GM12878 (cell line): ENCODE measurements around the gene NDUFV3. TPM values are rescaled to one million over a fixed set of nuclear protein-coding genes. Genes with fewer than 3 reads are reported as not detected.

Source experiments
- BHLHE40 ChIP-seq, 2 experiments: fragments of 450-650 bp in 1 of 2; IDR thresholded peaks; 2 replicates each; pipeline ENCODE4 v1.6.1; 2011 to 2017; ENCODE audit warnings: low read depth in 2 of 2, borderline replicate concordance in 1 of 2, improper control_type of control experiment in 1 of 2, low read length in 1 of 2, mild to moderate bottlenecking in 1 of 2
- CBX5 ChIP-seq: sonication (generic); IDR thresholded peaks from 2 replicates; pipeline ENCODE4 v1.6.1; 2016; ENCODE audit warnings: low read depth, moderate library complexity, mild to moderate bottlenecking, inconsistent platforms
- ETV6 ChIP-seq, 2 experiments: fragments of 450-650 bp in 1 of 2; IDR thresholded peaks in 1 of 2; conservative IDR thresholded peaks in 1 of 2; 2 replicates each; pipeline ENCODE4 v1.6.1; 2014; ENCODE audit warnings: antibody characterized with exemption in 1 of 2, borderline replicate concordance in 1 of 2, low read depth in 1 of 2, mild to moderate bottlenecking in 1 of 2, moderate library complexity in 1 of 2
- GATAD2B ChIP-seq: fragments of 450-650 bp; conservative IDR thresholded peaks from 2 replicates; pipeline ENCODE4 v1.6.1; 2017; ENCODE audit warnings: low read depth, mild to moderate bottlenecking, moderate library complexity
- JUND ChIP-seq: IDR thresholded peaks from 2 replicates; pipeline ENCODE4 v1.6.1; 2012; ENCODE audit warnings: low read depth, mild to moderate bottlenecking, low read length, improper control_type of control experiment, moderate library complexity
- NBN ChIP-seq: fragments of 450-650 bp; IDR thresholded peaks from 2 replicates; pipeline ENCODE4 v1.6.1; 2016
- NRF1 ChIP-seq: conservative IDR thresholded peaks from 2 replicates; pipeline ENCODE4 v1.6.1; 2011; ENCODE audit warnings: mild to moderate bottlenecking, low read depth, low read length, improper control_type of control experiment
- PAX5 ChIP-seq: IDR thresholded peaks from 2 replicates; pipeline ENCODE4 v1.6.1; 2011; ENCODE audit warnings: low read depth, low read length, borderline replicate concordance
- PAX8 ChIP-seq: fragments of 450-650 bp; IDR thresholded peaks from 2 replicates; pipeline ENCODE4 v1.6.1; 2017; ENCODE audit warnings: mild to moderate bottlenecking, moderate library complexity
- PBX3 ChIP-seq: IDR thresholded peaks from 2 replicates; pipeline ENCODE4 v1.6.1; 2011; ENCODE audit warnings: mild to moderate bottlenecking, low read depth, low read length, moderate library complexity; ENCODE audit not compliant: insufficient replicate concordance
- SMAD1 ChIP-seq: fragments of 450-650 bp; IDR thresholded peaks from 2 replicates; pipeline ENCODE4 v1.6.1; 2018; ENCODE audit warnings: mild to moderate bottlenecking, low read depth; ENCODE audit not compliant: partially characterized antibody
- SMARCA5 ChIP-seq: fragments of 450-650 bp; IDR thresholded peaks from 2 replicates; pipeline ENCODE4 v1.6.1; 2017; ENCODE audit warnings: mild to moderate bottlenecking
- TCF12 ChIP-seq: IDR thresholded peaks from 2 replicates; pipeline ENCODE4 v1.6.1; 2011; ENCODE audit warnings: low read depth, mild to moderate bottlenecking, low read length
- WRNIP1 ChIP-seq: IDR thresholded peaks from 2 replicates; pipeline ENCODE4 v1.6.1; 2011; ENCODE audit warnings: low read depth, low read length, improper control_type of control experiment, borderline replicate concordance
- YBX1 ChIP-seq: fragments of 450-650 bp; IDR thresholded peaks from 2 replicates; pipeline ENCODE4 v1.6.1; 2016; ENCODE audit warnings: antibody characterized with exemption
- ZBTB11 ChIP-seq: fragments of 450-650 bp; formaldehyde crosslinking; IDR thresholded peaks from 2 replicates; pipeline ENCODE4 v1.5.0; 2022; ENCODE audit warnings: mild to moderate bottlenecking, missing genetic modification characterization
- ZBTB33 ChIP-seq: fragments of 450-650 bp; IDR thresholded peaks from 2 replicates; pipeline ENCODE4 v1.6.1; 2017; ENCODE audit warnings: mild to moderate bottlenecking
- ZBTB40 ChIP-seq: fragments of 450-650 bp; IDR thresholded peaks from 2 replicates; pipeline ENCODE4 v1.6.1; 2016; ENCODE audit warnings: mild to moderate bottlenecking, moderate library complexity, borderline replicate concordance
- polyA plus RNA-seq, 11 experiments: library from polyadenylated mRNA; depleted of rRNA in 4 of 11; unstranded in 6 of 11; stranded (reverse) in 5 of 11; fragments of >200 nt; fragmentation: Nextera tagmentation in 4 of 11; fragmentation: Illumina TruSeq in 1 of 11; extraction: Ambion mirVana in 4 of 11; extraction: Trizol in 1 of 11; gene quantifications; 1 replicate in 1 of 11; 2 replicates in 10 of 11; pipeline versions ENCODE4 v1.2.1 to v1.2.3, GENCODE V29; 2011 to 2016; ENCODE audit warnings: inconsistent platforms in 2 of 11, missing spikeins in 2 of 11, low read depth in 1 of 11
- total RNA-seq, 4 experiments: library from RNA; depleted of rRNA in 3 of 4; stranded (reverse); fragments of >200 nt in 3 of 4; fragmentation: Illumina TruSeq in 1 of 4; extraction: Trizol in 1 of 4; gene quantifications; 2 replicates each; pipeline versions ENCODE4 v1.2.1 to v1.2.3, GENCODE V29; 2013 to 2021

The NDUFV3 gene
- total and polyA plus RNA-seq, 10 of the 15 experiments (the other 5 are each of a cell fraction or from before 2014, with no cell fraction given), result 7.0 to 44.7 (median 29.9) TPM

GRCh38 chr21:42923553-42924432 lies 30.7 kb downstream of the NDUFV3 start (continued):
- no peak for TF ChIP-seq PBX3
- TF ChIP-seq BHLHE40 (IDR thresholded peaks at IDR 0.05; ENCODE audit: borderline replicate concordance in 1 of 2, low read depth in 2 of 2, low read length in 1 of 2), result no peak
- TF ChIP-seq ZBTB40, result peak; percentile 20; the same call in 1 of the 2 replicates
- peak; percentile 83 for TF ChIP-seq NBN
- no peak for TF ChIP-seq YBX1
- no peak for TF ChIP-seq WRNIP1
- TF ChIP-seq SMAD1, result no peak
- TF ChIP-seq TCF12, result no peak
- no peak for TF ChIP-seq GATAD2B
- TF ChIP-seq ETV6 (conservative IDR thresholded peaks at IDR 0.05 in 1 of 2, IDR thresholded peaks at IDR 0.05 in 1 of 2; ENCODE audit: borderline replicate concordance in 1 of 2, low read depth in 1 of 2), result peak in 1 of 2 experiments; percentile 69; a peak in 1 of 4 replicates
- TF ChIP-seq ZBTB33, result no peak
- TF ChIP-seq NRF1, result no peak
- no peak for TF ChIP-seq JUND
- TF ChIP-seq SMARCA5, result no peak
- no peak for TF ChIP-seq PAX8
- no peak for TF ChIP-seq CBX5
- TF ChIP-seq PAX5, result peak; percentile 72; the same call in 1 of the 2 replicates
- no peak for TF ChIP-seq ZBTB11 (CRISPR knock-in tag)
